ENCODE measurements around the gene CIP2A. TPM values are rescaled to one million over a fixed set of nuclear protein-coding genes. Genes with fewer than 3 reads are reported as not detected.

Gene CIP2A
- total RNA-seq, 1 donor from 2014 or later, result 7.1 TPM

GRCh38 chr3:108562565-108562964 is 26.7 kb downstream of the CIP2A start:
- no peak for DNase-seq (ENCODE audit: low spot score)

- no peak for DNase-seq (ENCODE audit: low spot score)
Observed at GRCh38 chr3:108555966-108556581, 33.2 kb downstream of the CIP2A start.

GRCh38 chr3:108554913-108555571 is 34.2 kb downstream of the CIP2A start:
- no peak for DNase-seq (ENCODE audit: low spot score)

GRCh38 chr3:108554229-108554628 is 35.0 kb downstream of the CIP2A start:
- no peak for DNase-seq (ENCODE audit: low spot score)

- no peak for DNase-seq (ENCODE audit: low spot score)
Observed at GRCh38 chr3:108552267-108553159, 36.7 kb downstream of the CIP2A start.

GRCh38 chr3:108548886-108549285 is 40.4 kb downstream of the CIP2A start:
- DNase-seq (ENCODE audit: low spot score), result no peak

GRCh38 chr3:108548304-108548703 is 40.9 kb downstream of the CIP2A start:
- no peak for DNase-seq (ENCODE audit: low spot score)

GRCh38 chr3:108546692-108547091 is 42.5 kb downstream of the CIP2A start:
- no peak for DNase-seq (ENCODE audit: low spot score)

- DNase-seq (ENCODE audit: low spot score), result no peak
Observed at GRCh38 chr3:108546247-108546646, 43.0 kb downstream of the CIP2A start.

- DNase-seq (ENCODE audit: low spot score), result no peak
Observed at GRCh38 chr3:108538083-108538482, 51.2 kb downstream of the CIP2A start.

- no peak for DNase-seq (ENCODE audit: low spot score)
Observed at GRCh38 chr3:108528459-108529252, 60.6 kb downstream of the CIP2A start.

GRCh38 chr3:108527817-108528216 is 61.4 kb downstream of the CIP2A start:
- no peak for DNase-seq (ENCODE audit: low spot score)

GRCh38 chr3:108527109-108527508 is 62.1 kb downstream of the CIP2A start:
- no peak for DNase-seq (ENCODE audit: low spot score)

GRCh38 chr3:108525971-108526370 is 63.3 kb downstream of the CIP2A start:
- DNase-seq (ENCODE audit: low spot score), result no peak

- DNase-seq (ENCODE audit: low spot score), result no peak
Observed at GRCh38 chr3:108525256-108525655, 64.0 kb downstream of the CIP2A start.

- no peak for DNase-seq (ENCODE audit: low spot score)
Observed at GRCh38 chr3:108524537-108524936, 64.7 kb downstream of the CIP2A start.

GRCh38 chr3:108518895-108519294 is 70.3 kb downstream of the CIP2A start:
- no peak for DNase-seq (ENCODE audit: low spot score)

- DNase-seq (ENCODE audit: low spot score), result no peak
Observed at GRCh38 chr3:108516881-108517280, 72.4 kb downstream of the CIP2A start.

GRCh38 chr3:108513961-108514360 is 75.3 kb downstream of the CIP2A start:
- no peak for DNase-seq (ENCODE audit: low spot score)

- DNase-seq (ENCODE audit: low spot score), result no peak
Observed at GRCh38 chr3:108512671-108513070, 76.6 kb downstream of the CIP2A start.

- DNase-seq (ENCODE audit: low spot score), result no peak
Observed at GRCh38 chr3:108511490-108511889, 77.7 kb downstream of the CIP2A start.

- no peak for DNase-seq (ENCODE audit: low spot score)
Observed at GRCh38 chr3:108511055-108511454, 78.2 kb downstream of the CIP2A start.
